ENCODE data around the gene TDRD10.

TDRD10 gene

DNA sequence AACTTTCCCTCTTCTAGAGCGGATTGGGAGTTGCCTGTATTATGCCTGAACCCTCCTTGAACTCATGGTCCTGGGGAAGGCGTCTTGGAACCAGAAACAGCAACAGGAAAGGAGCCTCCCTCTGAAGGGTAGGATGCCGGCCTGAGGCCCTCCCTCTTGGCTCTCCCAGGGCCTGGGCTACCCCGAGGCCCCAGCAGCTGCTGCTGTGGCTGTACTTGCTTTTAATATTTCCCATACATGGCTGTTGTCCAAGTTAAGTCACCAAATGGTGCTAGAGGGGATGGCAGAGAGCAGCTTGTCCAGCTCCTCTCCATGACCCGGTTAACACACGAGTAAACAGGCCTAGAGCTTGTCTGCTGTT lies 76.0 kb downstream of the TDRD10 start:
- DNase-seq = no peak

- DNase-seq = no peak
Observed at GRCh38 chr1:154579374-154579773, 77.4 kb downstream of the TDRD10 start.

DNA sequence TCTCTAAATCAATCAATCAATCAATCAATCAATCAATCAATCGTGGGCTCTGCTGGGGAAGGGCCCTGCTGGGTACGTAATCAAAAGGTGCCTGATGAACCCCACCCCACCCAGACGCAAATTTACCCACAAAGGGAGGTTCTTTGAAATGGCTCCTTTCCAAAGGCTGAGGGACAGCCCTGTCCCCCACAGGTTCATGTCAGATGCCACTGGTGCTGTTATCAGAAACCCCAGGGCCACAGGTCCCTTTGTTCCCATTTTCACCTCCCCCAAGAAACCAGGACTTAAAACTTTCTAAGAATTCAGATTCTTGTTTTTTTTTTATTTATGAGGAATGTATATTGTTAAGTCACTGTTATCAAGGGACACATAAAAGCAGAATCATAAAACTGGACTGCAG lies 79.7 kb downstream of the TDRD10 start:
- no peak for DNase-seq

- DNase-seq = no peak
Observed at GRCh38 chr1:154582885-154583284, 80.9 kb downstream of the TDRD10 start.

- DNase-seq = no peak
Observed at GRCh38 chr1:154583773-154584172, 81.8 kb downstream of the TDRD10 start.

DNA sequence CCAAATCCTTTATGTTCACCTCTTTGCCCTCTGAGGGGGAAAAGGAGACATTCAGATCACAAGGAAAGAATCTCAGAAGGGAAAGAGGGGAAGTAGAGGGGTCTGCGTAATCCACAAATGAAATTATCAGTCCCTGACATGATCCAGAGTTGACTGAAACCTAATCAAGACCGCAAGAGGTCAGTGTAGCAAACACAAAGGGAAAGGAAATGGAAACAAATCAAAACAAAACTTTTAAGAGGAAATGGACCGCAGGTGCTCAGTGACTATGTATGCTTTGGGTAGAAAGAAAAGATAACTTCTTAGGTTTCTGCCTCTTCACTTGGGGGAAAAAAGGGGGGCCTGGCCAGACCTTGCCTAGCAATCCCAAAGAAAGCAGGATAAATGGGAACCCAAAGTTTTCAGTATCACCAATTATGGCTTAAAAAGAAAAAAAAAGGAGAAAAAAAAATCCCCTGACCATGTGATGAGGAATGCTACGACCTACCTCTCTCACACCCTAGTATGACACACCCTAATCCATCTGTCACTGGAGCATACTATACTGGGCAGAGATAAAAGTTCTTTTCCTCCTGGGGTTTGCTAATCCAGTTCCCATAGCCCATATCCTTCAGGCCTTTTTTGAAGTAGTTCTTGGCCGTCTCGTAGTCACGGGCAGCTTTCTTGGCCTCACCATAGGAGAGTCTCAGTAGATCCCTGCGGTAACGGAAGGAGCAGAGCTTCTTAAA lies 82.4 kb downstream of the TDRD10 start:
- DNase-seq = no peak

DNA sequence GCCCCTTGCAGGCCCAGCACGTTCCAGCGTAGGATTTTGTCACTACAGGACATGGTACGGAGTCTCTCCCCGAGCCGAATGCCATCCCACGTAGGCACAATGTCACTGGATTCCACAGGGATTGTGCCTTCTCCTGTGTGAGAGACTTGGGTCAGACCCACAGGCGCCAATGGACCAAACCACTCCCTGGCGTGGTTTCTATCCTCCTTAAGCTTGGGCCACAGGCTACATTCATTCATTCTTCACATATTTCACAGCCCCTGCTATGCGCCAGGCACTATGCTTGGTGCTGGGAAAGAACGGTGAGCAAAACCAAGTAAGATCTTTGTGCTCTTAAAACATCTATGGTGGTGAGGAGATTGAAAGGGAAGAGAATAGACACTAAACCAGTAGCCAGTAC lies 84.2 kb downstream of the TDRD10 start:
- DNase-seq = no peak

- no peak for DNase-seq
Observed at GRCh38 chr1:154586641-154587040, 84.6 kb downstream of the TDRD10 start.

GRCh38 chr1:154589780-154590179 lies 87.8 kb downstream of the TDRD10 start:
- DNase-seq = no peak

- no peak for DNase-seq
Observed at GRCh38 chr1:154590756-154591155, 88.7 kb downstream of the TDRD10 start.

- no peak for DNase-seq
Observed at GRCh38 chr1:154591206-154591605, 89.2 kb downstream of the TDRD10 start.

DNA sequence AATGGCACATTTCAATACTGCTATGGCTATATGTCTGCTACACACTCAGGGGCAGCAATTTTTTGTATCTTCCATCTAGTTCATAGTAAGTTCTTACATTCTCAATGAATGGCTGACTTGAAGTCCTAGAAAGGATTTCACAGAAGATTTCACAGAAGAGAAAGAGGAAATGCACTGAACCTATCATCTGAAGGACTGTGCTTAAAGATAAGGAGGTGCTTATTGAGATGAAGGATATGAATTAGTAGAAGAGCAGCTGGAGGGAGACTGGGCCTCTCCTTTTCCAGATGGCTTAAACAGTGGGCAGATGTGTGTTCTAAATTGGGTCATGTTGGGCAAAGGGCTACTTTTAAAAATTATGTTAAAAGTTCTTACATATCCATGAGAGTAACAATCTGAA lies 91.4 kb downstream of the TDRD10 start:
- no peak for DNase-seq

DNA sequence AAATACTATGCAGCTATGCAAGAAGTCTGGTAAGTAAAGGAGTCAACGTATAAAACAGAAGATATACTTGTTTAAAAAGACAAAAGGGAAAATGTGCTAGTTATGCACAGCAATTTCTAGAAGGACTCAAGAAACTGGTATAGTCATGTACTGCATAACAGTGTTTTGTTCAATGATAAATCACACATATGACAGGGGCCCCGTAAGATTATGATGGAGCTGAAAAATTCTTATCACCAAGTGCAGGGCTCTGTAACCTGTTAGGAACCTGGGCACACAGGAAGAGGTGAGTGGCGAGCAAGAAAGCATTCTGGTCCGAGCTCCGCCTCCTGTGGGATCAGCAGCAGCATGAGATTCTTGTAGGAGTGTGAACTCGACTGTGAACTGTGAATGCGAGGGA lies 92.8 kb downstream of the TDRD10 start:
- DNase-seq = no peak

DNA sequence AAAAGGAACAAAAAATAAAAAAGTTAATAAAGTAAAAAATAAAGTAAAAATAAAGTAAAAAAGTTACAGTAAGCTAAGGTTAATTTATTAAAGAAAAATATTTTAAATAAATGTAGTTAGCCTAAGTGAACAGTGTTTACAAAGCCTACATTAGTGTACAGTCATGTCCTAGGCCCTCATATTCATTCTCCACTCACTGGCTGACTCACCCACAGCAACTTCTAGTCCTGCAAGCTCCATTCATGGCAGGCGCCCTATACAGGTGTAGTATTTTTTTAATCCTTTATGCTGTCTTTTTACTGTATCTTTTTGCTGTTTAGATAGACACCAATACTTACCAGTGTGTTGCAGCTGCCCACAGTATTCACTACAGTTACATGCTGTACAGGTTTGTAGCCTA lies 93.6 kb downstream of the TDRD10 start:
- DNase-seq = no peak
